ENCODE data around the gene FUT9.

Gene FUT9

GRCh38 chr6:96202571-96202970, 186.8 kb downstream of the FUT9 start:
- no peak for ATAC-seq (replicated peaks; ENCODE audit: extremely low read depth, poor library complexity, severe bottlenecking)
- H3K4me3 Mint-ChIP-seq: no peak overlapping the region
- H3K27me3 Mint-ChIP-seq: no peaks in the 10 kb centered on the region
- H3K4me1 Mint-ChIP-seq: no peaks in the 10 kb centered on the region
- no peaks in the 10 kb centered on the region for H3K9me3 Mint-ChIP-seq
- H3K36me3 Mint-ChIP-seq (ENCODE audit: insufficient read depth): no peaks in the 10 kb centered on the region
- DNase-seq (ENCODE audit: low spot score in 2 of 2): no peak
- H3K27ac Mint-ChIP-seq (ENCODE audit: low read depth): no peak overlapping the region

DNA sequence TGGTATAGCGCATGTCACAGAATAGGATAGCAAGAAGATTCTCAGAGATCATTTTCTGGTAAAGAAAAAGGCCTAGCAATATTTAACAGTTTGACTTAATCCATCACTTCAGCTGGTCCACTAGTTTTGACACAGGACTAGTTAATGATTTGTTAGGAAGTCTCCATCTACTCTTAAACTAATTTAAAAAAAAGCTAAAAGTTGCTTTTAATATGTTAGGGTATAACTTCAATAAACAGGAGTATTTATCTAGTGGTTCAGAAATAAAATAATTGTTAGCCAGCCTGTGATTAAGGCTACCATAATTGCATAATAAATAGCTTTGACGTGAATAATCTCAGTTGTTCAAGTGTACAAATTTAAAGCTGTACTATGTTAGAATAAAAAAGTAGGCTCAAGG, 195.6 kb downstream of the FUT9 start:
- ATAC-seq (replicated peaks; ENCODE audit: extremely low read depth, poor library complexity, severe bottlenecking): no peak
- Mint-ChIP-seq H3K27me3 (no peaks in the 10 kb centered on the region), H3K9me3 (no peaks in the 10 kb centered on the region), H3K4me3 (no peak overlapping the region), H3K4me1 (no peaks in the 10 kb centered on the region), H3K36me3 (ENCODE audit: insufficient read depth) (no peaks in the 10 kb centered on the region), H3K27ac (ENCODE audit: low read depth) (no peak overlapping the region)
- DNase-seq (ENCODE audit: low spot score in 2 of 2): no peak

GRCh38 chr6:96212066-96212465, 196.3 kb downstream of the FUT9 start:
- Mint-ChIP-seq H3K36me3 (ENCODE audit: insufficient read depth) (no peaks in the 10 kb centered on the region), H3K27me3 (no peaks in the 10 kb centered on the region), H3K4me1 (no peaks in the 10 kb centered on the region), H3K27ac (ENCODE audit: low read depth) (no peak overlapping the region), H3K9me3 (no peaks in the 10 kb centered on the region), H3K4me3 (no peak overlapping the region)
- ATAC-seq (replicated peaks; ENCODE audit: extremely low read depth, poor library complexity, severe bottlenecking) (no peak), DNase-seq (ENCODE audit: low spot score in 2 of 2) (no peak)

GRCh38 chr6:96213784-96214183, 198.0 kb downstream of the FUT9 start:
- H3K4me3 Mint-ChIP-seq: no peak overlapping the region
- no peaks in the 10 kb centered on the region for H3K36me3 Mint-ChIP-seq (ENCODE audit: insufficient read depth)
- DNase-seq (ENCODE audit: low spot score in 2 of 2) (no peak), ATAC-seq (replicated peaks; ENCODE audit: extremely low read depth, poor library complexity, severe bottlenecking) (no peak)
- H3K9me3 Mint-ChIP-seq: no peaks in the 10 kb centered on the region
- no peak overlapping the region for H3K27ac Mint-ChIP-seq (ENCODE audit: low read depth)
- H3K27me3 Mint-ChIP-seq: no peaks in the 10 kb centered on the region
- H3K4me1 Mint-ChIP-seq: no peaks in the 10 kb centered on the region

- Mint-ChIP-seq H3K4me3 (no peak overlapping the region), H3K27ac (ENCODE audit: low read depth) (no peak overlapping the region), H3K36me3 (ENCODE audit: insufficient read depth) (no peaks in the 10 kb centered on the region), H3K27me3 (peaks cover 23% of the 10 kb centered on the region), H3K9me3 (no peaks in the 10 kb centered on the region), H3K4me1 (no peaks in the 10 kb centered on the region)
- ATAC-seq (replicated peaks; ENCODE audit: extremely low read depth, poor library complexity, severe bottlenecking): no peak
- no peak for DNase-seq (ENCODE audit: low spot score in 2 of 2)
These were observed 207.9 kb downstream of the FUT9 start for GRCh38 chr6:96223695-96224094.

DNA sequence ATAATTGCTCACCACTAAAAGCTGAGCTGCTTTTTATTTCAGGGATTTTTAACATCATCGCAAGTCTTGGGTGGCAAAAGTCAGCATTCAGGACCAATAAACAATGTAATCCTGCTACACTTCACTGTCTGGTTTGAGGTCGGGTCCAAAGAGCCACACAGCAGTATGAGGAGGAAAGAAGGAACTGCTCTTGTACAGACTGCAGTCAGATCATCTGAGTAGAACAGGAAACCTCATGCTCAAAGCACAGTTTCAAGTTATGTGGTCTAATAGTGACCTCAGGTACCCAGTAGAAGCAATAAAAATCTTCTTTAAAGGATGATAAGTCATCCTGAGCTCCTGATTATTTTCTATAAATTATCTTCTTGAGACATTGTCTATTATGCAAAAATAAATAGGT, 211.4 kb downstream of the FUT9 start:
- Mint-ChIP-seq H3K27me3 (peaks cover 23% of the 10 kb centered on the region), H3K36me3 (ENCODE audit: insufficient read depth) (no peaks in the 10 kb centered on the region), H3K4me1 (no peaks in the 10 kb centered on the region), H3K4me3 (no peak overlapping the region), H3K27ac (ENCODE audit: low read depth) (peak overlapping the region; percentile 2), H3K9me3 (no peaks in the 10 kb centered on the region)
- DNase-seq (ENCODE audit: low spot score in 2 of 2) (no peak), ATAC-seq (replicated peaks; ENCODE audit: extremely low read depth, poor library complexity, severe bottlenecking) (no peak)

GRCh38 chr6:96234444-96234843, 218.7 kb downstream of the FUT9 start:
- Mint-ChIP-seq H3K4me3 (no peak overlapping the region), H3K27me3 (peaks cover 54% of the 10 kb centered on the region), H3K27ac (ENCODE audit: low read depth) (no peak overlapping the region), H3K4me1 (no peaks in the 10 kb centered on the region), H3K9me3 (no peaks in the 10 kb centered on the region), H3K36me3 (ENCODE audit: insufficient read depth) (peaks cover 2% of the 10 kb centered on the region)
- DNase-seq (ENCODE audit: low spot score in 2 of 2) (no peak), ATAC-seq (replicated peaks; ENCODE audit: extremely low read depth, poor library complexity, severe bottlenecking) (no peak)

- Mint-ChIP-seq H3K27me3 (peaks cover 54% of the 10 kb centered on the region), H3K36me3 (ENCODE audit: insufficient read depth) (peaks cover 4% of the 10 kb centered on the region), H3K27ac (ENCODE audit: low read depth) (no peak overlapping the region), H3K9me3 (no peaks in the 10 kb centered on the region), H3K4me3 (no peak overlapping the region), H3K4me1 (no peaks in the 10 kb centered on the region)
- DNase-seq (ENCODE audit: low spot score in 2 of 2) (no peak), ATAC-seq (replicated peaks; ENCODE audit: extremely low read depth, poor library complexity, severe bottlenecking) (no peak)
These were observed 220.2 kb downstream of the FUT9 start for GRCh38 chr6:96235927-96236326.

- no peaks in the 10 kb centered on the region for H3K4me1 Mint-ChIP-seq
- DNase-seq (ENCODE audit: low spot score in 2 of 2) (no peak), ATAC-seq (replicated peaks; ENCODE audit: extremely low read depth, poor library complexity, severe bottlenecking) (no peak)
- H3K36me3 Mint-ChIP-seq (ENCODE audit: insufficient read depth): peaks cover 4% of the 10 kb centered on the region
- H3K9me3 Mint-ChIP-seq: no peaks in the 10 kb centered on the region
- no peak overlapping the region for H3K27ac Mint-ChIP-seq (ENCODE audit: low read depth)
- H3K27me3 Mint-ChIP-seq: peaks cover 54% of the 10 kb centered on the region
- H3K4me3 Mint-ChIP-seq: no peak overlapping the region
These were observed 220.7 kb downstream of the FUT9 start for GRCh38 chr6:96236471-96236870.

DNA sequence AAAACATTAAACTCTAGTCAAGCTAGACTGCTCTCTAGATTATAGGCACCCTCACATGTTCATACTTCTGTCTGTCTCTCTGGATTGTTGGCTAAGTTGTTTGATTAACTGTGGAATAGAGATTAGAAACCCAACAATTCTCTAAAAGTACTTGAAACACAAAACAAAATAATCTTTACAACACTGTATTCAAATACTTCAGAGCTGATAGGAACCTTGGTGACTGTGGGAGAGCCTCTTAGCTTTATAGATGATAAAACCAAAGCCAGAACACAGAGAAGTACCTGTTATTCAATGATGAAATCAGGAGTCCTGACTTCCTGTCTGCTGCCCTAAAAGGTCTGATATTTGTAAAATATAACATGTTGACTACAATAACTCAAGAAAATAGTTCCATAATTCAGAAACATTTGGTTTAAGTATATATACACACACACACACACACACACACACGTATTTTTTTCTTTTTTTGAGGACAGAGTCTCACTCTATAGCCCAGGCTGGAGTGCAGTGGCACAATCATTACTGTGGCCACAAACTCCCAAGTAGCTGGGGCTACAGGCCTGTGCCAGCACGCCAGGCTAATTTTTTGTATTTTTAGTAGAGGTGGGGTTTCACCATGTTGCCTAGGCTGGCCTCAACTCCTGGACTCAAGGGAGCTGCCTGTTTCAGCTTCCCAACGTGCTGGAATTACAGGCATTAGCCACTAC, 222.0 kb downstream of the FUT9 start:
- no peak for ATAC-seq (replicated peaks; ENCODE audit: extremely low read depth, poor library complexity, severe bottlenecking)
- Mint-ChIP-seq H3K4me1 (no peaks in the 10 kb centered on the region), H3K27me3 (peaks cover 49% of the 10 kb centered on the region), H3K4me3 (no peak overlapping the region), H3K36me3 (ENCODE audit: insufficient read depth) (peaks cover 4% of the 10 kb centered on the region), H3K9me3 (no peaks in the 10 kb centered on the region), H3K27ac (ENCODE audit: low read depth) (no peak overlapping the region)
- no peak for DNase-seq (ENCODE audit: low spot score in 2 of 2)

- no peak for ATAC-seq (replicated peaks; ENCODE audit: extremely low read depth, poor library complexity, severe bottlenecking)
- Mint-ChIP-seq H3K9me3 (no peaks in the 10 kb centered on the region), H3K27ac (ENCODE audit: low read depth) (no peak overlapping the region), H3K36me3 (ENCODE audit: insufficient read depth) (no peaks in the 10 kb centered on the region), H3K4me1 (no peaks in the 10 kb centered on the region), H3K27me3 (no peaks in the 10 kb centered on the region), H3K4me3 (no peak overlapping the region)
- no peak for DNase-seq (ENCODE audit: low spot score in 2 of 2)
These were observed 230.8 kb downstream of the FUT9 start for GRCh38 chr6:96246563-96246962.

- Mint-ChIP-seq H3K4me3 (no peak overlapping the region), H3K4me1 (no peaks in the 10 kb centered on the region), H3K36me3 (ENCODE audit: insufficient read depth) (no peaks in the 10 kb centered on the region), H3K9me3 (no peaks in the 10 kb centered on the region), H3K27me3 (no peaks in the 10 kb centered on the region), H3K27ac (ENCODE audit: low read depth) (no peak overlapping the region)
- DNase-seq (ENCODE audit: low spot score in 2 of 2) (no peak), ATAC-seq (replicated peaks; ENCODE audit: extremely low read depth, poor library complexity, severe bottlenecking) (no peak)
These were observed 234.0 kb downstream of the FUT9 start for GRCh38 chr6:96249755-96250154.

DNA sequence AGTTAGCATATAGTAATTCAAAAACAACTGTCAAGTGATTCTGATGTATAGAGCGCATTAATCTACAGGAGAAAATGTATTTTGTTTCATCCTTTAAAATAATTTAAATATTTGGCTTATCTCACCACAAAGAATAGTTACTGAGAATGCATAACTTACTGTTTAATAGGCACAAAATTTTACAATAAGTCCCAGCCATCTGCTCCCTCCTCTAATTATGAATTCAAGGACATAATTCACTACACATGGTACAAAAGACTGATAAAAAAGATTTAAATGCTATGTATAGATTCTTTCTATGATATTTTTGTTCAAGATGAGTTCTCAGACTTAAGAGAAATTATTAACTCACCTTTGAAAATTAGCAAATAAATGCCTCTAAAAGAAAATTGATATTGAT, 242.0 kb downstream of the FUT9 start:
- ATAC-seq (replicated peaks; ENCODE audit: extremely low read depth, poor library complexity, severe bottlenecking): no peak

More for the DNA sequence above, 242.0 kb downstream of the FUT9 start:
- Mint-ChIP-seq H3K36me3 (ENCODE audit: insufficient read depth) (no peaks in the 10 kb centered on the region), H3K9me3 (no peaks in the 10 kb centered on the region), H3K27ac (ENCODE audit: low read depth) (no peak overlapping the region), H3K4me1 (no peaks in the 10 kb centered on the region), H3K4me3 (no peak overlapping the region), H3K27me3 (peaks cover 28% of the 10 kb centered on the region)
- DNase-seq (ENCODE audit: low spot score in 2 of 2): no peak

All from central memory CD8-positive, alpha-beta T cell (primary cell).